Measurements from ENCODE around the gene SH3BP2.

Gene SH3BP2

GRCh38 chr4:2856266-2856665, 63.4 kb downstream of the SH3BP2 start:
- DNase-seq (ENCODE audit: low spot score), result no peak

DNA sequence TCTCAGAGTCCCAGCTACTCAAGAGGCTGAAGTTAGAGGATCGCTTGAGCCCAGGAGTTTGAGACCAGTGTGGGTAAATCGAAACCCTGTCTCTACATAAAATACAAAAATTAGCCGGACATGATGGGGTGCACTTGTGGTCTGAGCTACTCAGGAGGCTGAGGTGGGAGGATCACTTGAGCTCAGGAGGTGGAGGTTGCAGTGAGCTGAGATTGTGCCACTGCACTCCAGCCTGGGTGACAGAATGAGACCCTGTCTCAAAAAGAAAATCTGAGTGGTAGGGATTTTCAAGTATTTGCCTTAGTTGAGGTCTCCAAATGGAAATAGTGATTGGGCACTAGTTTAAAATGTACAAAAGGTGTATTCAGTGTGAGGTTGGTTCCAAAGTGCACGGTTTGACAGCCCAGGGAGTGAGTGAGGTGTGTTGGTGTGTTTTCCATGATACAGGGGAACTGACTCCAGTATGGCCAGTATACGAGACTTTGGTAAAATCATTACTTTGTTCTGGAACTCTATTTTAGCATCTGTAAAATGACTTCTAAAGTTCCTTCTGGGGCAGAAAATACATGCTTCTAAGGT, 64.6 kb downstream of the SH3BP2 start:
- DNase-seq (ENCODE audit: low spot score), result no peak

- DNase-seq (ENCODE audit: low spot score), result peak; percentile 49
Measured at GRCh38 chr4:2858451-2859217, 65.7 kb downstream of the SH3BP2 start.

- DNase-seq (ENCODE audit: low spot score), result no peak
Measured at GRCh38 chr4:2859514-2859913, 66.6 kb downstream of the SH3BP2 start.

- DNase-seq (ENCODE audit: low spot score), result no peak
Measured at GRCh38 chr4:2860391-2861348, 67.8 kb downstream of the SH3BP2 start.

DNA sequence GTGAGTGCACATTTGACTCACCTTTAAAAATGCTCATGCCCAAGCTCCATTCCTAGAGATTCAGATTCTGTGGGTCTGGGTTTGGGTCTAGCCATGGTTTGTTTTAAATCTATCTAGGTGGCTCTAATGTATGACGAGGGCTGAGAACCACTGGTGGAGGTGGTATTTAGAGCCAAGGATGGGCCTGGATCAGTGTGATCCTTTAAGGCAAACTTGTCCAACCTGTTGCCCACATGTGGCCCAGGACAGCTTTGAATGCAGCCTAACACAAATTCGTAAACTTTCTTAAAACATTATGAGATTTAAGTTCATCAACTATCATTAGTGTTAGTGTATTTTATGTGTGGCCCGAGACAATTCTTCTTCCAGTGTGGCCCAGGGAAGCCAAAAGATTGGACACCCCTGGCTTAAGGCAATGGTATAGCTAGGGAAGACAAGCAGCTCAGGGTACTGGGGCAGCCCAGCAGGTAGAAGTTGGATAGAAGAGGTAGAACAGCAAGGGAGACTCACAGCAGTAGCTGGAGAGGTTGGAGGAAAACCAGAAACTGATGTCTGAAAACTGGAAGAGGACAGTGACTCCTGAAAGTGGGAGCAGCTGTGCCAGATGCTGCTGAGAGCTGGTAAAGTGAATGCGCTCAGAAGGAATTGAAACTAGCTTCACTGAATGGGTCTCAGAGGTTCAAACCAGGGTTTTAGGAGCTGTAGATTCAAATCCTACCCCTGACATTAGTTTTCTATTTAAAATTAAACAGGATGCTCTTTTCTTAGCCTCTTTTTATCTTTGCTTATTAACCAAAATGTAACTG, 68.9 kb downstream of the SH3BP2 start:
- no peak for DNase-seq (ENCODE audit: low spot score)

GRCh38 chr4:2862528-2862927, 69.6 kb downstream of the SH3BP2 start:
- DNase-seq (ENCODE audit: low spot score), result no peak

DNA sequence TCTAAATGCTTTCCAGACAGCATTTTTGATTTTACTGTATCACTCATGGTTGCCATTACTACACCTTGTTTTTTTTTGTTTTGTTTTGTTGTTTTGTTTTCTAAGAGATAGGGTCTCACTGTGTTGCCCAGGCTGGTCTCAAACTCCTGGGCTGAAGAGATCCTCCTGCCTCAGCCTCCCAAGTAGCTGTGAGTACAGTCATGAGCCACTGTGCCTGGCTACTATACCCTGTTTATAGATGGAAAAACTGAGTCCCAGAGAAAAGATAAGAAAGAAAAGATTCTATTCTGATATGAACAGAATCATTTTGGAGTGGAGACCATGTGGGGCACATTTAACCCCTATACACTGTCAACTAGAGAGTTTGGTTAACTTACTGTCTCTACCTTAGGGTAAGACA, 70.8 kb downstream of the SH3BP2 start:
- DNase-seq (ENCODE audit: low spot score), result no peak

DNA sequence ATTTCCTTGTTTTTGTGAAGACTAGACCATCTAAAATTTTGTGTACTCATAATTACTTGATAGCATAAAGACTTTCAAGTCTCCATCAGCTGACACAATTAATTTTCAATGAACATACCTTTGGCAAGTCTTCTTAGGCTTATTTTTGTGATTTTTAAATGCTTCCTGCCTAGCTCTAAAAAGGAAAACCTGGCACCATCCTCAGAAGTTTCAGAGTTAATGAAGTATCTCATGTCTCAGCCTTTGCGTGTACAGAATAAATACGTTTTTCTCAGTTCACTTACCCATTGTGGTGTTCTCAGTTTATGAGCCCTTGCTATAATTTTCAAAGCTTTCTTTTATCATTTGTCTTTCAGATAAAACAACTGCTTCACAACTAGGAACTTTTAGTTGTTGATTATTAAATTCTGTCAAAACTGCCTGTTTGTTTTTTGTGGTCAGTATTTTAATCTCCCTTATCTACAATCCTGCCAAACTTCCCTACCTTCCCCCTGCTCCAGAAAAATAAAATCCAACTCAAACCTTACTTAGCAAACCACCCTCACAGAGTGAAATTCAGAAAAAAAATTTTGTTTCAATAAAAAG, 72.4 kb downstream of the SH3BP2 start:
- no peak for DNase-seq (ENCODE audit: low spot score)

DNA sequence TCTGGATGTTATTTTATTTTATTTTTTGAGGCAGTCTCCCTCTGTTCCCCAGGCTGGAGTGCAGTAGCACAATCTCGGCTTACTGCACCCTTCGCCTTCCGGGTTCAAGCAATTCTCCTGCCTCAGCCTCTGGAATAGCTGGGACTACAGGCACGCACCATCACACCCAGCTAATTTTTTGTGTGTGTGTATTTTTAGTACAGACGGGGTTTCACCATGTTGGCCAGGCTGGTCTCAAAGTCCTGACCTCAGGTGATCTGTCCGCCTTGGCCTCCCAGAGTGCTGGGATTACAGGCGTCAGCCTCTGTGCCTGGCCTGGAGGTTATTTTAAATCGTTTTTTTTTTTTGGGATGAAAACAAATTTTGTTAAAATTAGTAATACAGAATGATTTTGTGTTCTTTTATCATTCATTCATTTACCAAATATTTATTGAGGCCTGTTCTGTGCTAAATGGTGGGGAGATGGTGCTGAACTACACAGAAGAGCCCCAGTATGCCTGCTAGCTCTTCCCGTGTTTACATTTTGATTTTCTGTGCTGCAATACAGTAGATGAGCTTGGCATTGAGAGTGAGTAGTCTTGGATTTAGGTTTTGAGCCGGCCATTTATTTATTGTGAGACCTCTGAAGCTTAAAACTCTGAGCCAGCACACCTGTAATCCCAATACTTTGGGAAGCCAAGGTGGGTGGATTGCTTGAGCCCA, 73.4 kb downstream of the SH3BP2 start:
- DNase-seq (ENCODE audit: low spot score), result no peak

- no peak for DNase-seq (ENCODE audit: low spot score)
Measured at GRCh38 chr4:2866891-2867290, 74.0 kb downstream of the SH3BP2 start.

DNA sequence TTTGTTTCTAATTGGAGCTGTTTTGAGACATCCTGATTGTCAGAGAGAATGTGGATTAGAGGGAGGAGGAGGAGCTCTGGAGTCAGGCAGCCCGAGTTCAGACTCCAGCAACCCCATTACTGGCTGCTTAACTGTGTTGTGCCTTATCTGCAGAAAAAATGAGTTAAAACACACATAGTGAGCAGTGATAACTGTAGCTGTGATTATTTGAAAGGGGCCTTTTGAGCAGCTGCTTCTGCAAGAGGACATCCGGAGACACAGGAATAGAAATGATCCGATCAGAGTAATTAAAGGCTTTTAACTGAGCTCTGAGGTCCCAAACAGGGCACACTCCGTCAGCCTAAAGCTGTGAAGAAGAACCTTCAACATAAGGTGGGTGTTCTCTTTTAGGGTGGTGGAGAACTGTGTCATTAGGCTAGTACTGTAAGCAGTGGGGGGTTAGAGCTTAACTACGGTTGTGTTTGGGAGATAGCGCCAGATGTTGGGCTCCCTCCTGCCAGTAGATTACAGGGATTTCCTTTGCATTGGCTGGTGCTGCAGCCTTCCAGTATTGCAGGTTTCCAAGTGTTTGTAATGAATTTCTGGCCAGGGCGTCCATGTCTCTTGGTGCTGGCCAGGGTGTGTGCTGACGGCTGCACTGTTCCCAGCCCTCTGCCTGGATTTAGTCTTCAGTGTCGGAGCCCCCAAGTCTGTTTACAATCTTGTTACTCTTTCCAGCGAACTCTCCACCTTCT, 75.0 kb downstream of the SH3BP2 start:
- no peak for DNase-seq (ENCODE audit: low spot score)

DNA sequence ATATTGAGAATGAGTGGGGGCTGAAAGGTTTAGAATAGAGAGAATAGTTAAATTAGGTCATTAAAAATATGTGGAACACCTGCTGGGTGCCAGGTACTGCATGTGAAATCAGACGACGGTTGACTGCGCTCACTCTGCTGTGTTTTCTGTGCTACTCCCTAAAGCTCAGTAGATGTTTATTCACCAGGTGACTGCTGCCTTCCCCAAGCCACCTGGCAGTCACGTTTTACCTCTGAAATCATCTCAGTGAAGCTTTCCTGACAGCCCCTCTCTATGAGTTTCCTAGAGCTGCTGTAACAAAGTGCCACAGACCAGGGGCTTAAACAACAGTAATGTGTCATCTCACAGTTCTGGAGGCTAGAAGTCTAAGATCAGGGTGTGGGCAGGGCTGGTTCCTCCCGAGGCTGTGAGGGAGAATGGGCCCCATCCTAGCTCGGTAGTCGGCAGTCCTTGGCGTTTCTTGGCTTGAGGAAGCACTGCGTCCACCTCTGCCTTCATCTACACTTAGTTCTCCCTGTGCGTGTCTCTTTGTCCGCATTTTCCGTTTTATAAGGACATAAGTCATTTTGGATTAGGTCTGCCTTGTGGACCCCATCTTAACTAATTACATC, 76.1 kb downstream of the SH3BP2 start:
- DNase-seq (ENCODE audit: low spot score), result no peak

- no peak for DNase-seq (ENCODE audit: low spot score)
Measured at GRCh38 chr4:2869659-2870058, 76.8 kb downstream of the SH3BP2 start.

DNA sequence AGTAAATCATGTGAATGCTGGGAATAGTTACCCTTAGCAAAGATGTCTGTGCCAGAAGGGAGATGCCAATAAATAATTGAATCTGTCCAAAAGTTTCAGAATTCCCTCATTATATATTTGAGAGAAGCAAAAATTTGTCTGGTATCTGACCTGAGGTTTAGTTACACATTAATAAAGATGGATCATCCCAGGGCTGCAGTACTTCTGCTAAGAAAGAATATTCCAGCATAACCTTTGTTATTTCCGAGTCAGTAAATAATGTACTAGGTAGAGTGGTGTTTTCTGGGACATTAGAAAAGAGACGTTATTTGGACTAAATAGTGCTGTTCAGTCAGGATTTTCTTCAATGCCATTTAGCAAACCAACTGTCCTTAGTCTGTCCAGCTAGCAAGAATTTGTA, 77.2 kb downstream of the SH3BP2 start:
- DNase-seq (ENCODE audit: low spot score), result no peak

DNA sequence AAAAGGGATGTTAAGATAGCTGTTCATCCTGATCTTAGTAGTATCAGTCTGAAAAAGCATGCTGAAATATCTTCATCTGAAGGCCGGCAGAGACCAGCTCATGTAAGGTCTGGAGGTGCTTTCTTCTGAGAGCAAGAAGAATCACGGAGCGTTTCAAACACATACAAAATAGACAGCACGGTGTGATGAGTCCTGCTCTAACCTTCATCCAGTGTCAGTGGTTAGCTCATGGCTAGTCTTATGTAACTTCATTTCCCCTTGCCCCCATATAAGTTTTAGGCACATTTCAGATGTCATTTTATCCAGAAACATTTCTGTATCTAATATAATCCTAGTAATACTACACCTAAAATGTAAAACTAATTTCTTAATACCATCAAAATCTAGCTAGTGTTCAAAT, 78.6 kb downstream of the SH3BP2 start:
- no peak for DNase-seq (ENCODE audit: low spot score)

DNA sequence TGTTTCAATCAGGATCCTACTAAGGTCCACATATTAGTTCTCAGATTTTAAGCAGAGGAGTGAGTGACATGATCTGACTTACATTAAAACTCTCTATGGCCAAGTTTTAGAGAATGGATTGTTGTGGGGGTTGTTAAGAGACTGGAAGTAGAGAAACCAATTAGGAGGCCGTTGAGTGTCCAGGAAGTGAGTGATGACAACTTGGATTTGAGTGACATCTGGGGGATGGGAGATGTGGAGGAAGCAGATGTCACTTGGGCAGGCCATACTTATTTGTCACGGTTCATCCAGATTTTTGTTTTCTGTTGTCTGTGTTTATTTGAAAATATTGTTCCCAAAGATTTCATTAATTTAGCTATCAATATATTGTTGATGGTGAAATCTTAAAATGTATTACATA, 79.0 kb downstream of the SH3BP2 start:
- no peak for DNase-seq (ENCODE audit: low spot score)

DNA sequence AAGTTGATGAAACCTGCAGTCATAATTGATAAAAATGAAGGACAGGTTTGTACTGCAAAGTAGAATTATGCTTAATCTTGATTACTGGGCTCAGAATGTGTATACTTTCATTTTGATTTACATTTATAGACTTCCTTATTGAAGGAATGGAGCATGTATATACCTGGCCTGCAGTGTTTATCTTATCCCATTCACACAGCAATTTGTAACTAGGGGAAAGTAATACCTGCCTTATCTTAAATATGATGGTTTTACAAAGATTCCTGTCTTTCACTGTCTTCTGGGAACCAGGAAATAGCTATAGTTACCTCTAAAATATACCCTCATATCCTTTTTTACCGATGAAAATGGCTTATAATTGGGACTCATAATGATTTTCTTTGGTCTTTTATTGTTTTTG, 80.4 kb downstream of the SH3BP2 start:
- DNase-seq (ENCODE audit: low spot score), result no peak

- DNase-seq (ENCODE audit: low spot score), result no peak
Measured at GRCh38 chr4:2874861-2875260, 82.0 kb downstream of the SH3BP2 start.

DNA sequence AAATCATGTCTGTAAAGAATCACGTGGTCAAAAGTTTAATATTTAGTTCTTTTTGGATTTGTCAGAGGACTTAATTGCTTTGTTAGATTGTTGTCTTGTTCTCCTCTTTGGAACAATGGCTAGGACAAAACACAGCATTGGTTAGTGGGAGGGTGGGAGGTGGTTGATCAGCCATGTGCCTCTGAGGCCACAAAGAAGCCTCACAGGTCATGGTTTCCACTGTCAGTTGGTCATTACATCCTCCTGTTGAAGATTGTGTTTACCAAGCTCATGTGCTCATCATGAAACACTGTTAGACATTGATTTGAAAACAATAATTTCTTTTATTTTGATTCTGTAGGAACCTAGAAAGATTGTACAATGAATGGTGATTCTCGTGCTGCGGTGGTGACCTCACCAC, 82.7 kb downstream of the SH3BP2 start:
- DNase-seq (ENCODE audit: low spot score), result no peak
